Right lung (tissue), 5 donors: ENCODE data around the gene SLC46A2. TPM values are rescaled to one million over a fixed set of nuclear protein-coding genes. Genes with fewer than 3 reads are reported as not detected.

Source experiments
- DNase-seq, 2 donors: peaks; one replicate each; pipeline ENCODE4 v3.0.0-alpha.2; 2013
- polyA plus RNA-seq, 5 donors: library from polyadenylated mRNA; unstranded; fragments of 120-200 nt; gene quantifications; one replicate each; pipeline versions ENCODE4 v1.2.1 to v1.2.3, GENCODE V29; 2013; ENCODE audit warnings: inconsistent platforms in 1 of 5, low replicate concordance in 1 of 5; ENCODE audit not compliant: insufficient read length in 5 of 5, insufficient read depth in 1 of 5

SLC46A2 gene
- polyA plus RNA-seq, 5 donors, result 0.33 to 1.0 (median 0.82) TPM

- DNase-seq, result no peak
These were observed 4.3 kb downstream of the SLC46A2 start for GRCh38 chr9:112886351-112886750.

- DNase-seq, result no peak
These were observed 5.4 kb downstream of the SLC46A2 start for GRCh38 chr9:112885324-112885723.

- no peak for DNase-seq
These were observed 6.0 kb downstream of the SLC46A2 start for GRCh38 chr9:112884721-112885120.

- no peak for DNase-seq
These were observed 6.6 kb downstream of the SLC46A2 start for GRCh38 chr9:112884101-112884500.

GRCh38 chr9:112881331-112881730, 9.3 kb downstream of the SLC46A2 start:
- no peak for DNase-seq

GRCh38 chr9:112880650-112881049, 10.0 kb downstream of the SLC46A2 start:
- no peak for DNase-seq

GRCh38 chr9:112878752-112879151, 11.9 kb downstream of the SLC46A2 start:
- DNase-seq, result no peak

- no peak for DNase-seq
These were observed 16.8 kb downstream of the SLC46A2 start for GRCh38 chr9:112873773-112874405.

- no peak for DNase-seq
These were observed 18.7 kb downstream of the SLC46A2 start for GRCh38 chr9:112872019-112872418.

GRCh38 chr9:112870556-112870955, 20.1 kb downstream of the SLC46A2 start:
- DNase-seq, result no peak

- no peak for DNase-seq
These were observed 20.8 kb downstream of the SLC46A2 start for GRCh38 chr9:112869917-112870316.

- no peak for DNase-seq
These were observed 21.6 kb downstream of the SLC46A2 start for GRCh38 chr9:112869041-112869529.

GRCh38 chr9:112868461-112868860, 22.2 kb downstream of the SLC46A2 start:
- no peak for DNase-seq

- DNase-seq, result no peak
These were observed 23.2 kb downstream of the SLC46A2 start for GRCh38 chr9:112867275-112867991.

- DNase-seq, result no peak
These were observed 23.9 kb downstream of the SLC46A2 start for GRCh38 chr9:112866662-112867274.

- no peak for DNase-seq
These were observed 25.7 kb downstream of the SLC46A2 start for GRCh38 chr9:112864982-112865381.

GRCh38 chr9:112864403-112864802, 26.3 kb downstream of the SLC46A2 start:
- no peak for DNase-seq

- no peak for DNase-seq
These were observed 26.9 kb downstream of the SLC46A2 start for GRCh38 chr9:112863746-112864145.

- peak; percentile 38 to 60 for DNase-seq
These were observed 27.5 kb downstream of the SLC46A2 start for GRCh38 chr9:112863214-112863613.

- DNase-seq, result no peak
These were observed 28.8 kb downstream of the SLC46A2 start for GRCh38 chr9:112861638-112862555.

- no peak for DNase-seq
These were observed 29.5 kb downstream of the SLC46A2 start for GRCh38 chr9:112861155-112861554.

- no peak for DNase-seq
These were observed 30.2 kb downstream of the SLC46A2 start for GRCh38 chr9:112860451-112860850.
